ENCODE results near the gene ITGA6.

DNA sequence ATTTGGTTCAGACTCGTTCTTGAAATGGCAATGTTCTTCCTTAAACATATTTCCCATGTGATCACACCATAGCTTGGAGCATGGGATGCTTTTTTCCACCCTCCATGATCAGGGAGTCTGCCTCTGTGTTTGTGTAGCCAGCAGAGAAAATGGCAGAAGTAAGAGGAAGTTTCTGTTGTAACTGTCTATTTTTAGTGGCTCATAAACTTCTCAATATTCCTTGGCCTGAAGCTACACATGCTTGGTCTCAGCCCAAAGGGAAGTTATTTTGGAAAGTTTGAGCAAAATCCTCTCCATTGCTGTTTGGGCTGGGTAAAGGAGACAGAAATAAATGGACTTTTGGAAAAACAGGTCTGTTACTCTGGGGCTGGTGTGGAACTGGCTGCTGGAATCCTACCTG lies 33.4 kb upstream of the ITGA6 start:
- TF ChIP-seq, protein P1, sequence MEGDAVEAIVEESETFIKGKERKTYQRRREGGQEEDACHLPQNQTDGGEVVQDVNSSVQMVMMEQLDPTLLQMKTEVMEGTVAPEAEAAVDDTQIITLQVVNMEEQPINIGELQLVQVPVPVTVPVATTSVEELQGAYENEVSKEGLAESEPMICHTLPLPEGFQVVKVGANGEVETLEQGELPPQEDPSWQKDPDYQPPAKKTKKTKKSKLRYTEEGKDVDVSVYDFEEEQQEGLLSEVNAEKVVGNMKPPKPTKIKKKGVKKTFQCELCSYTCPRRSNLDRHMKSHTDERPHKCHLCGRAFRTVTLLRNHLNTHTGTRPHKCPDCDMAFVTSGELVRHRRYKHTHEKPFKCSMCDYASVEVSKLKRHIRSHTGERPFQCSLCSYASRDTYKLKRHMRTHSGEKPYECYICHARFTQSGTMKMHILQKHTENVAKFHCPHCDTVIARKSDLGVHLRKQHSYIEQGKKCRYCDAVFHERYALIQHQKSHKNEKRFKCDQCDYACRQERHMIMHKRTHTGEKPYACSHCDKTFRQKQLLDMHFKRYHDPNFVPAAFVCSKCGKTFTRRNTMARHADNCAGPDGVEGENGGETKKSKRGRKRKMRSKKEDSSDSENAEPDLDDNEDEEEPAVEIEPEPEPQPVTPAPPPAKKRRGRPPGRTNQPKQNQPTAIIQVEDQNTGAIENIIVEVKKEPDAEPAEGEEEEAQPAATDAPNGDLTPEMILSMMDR (conservative IDR thresholded peaks at IDR 0.05 in 1 of 2, IDR thresholded peaks at IDR 0.05 in 1 of 2; ENCODE audit: extremely low read depth in 1 of 2, insufficient read depth in 1 of 2, low read depth in 1 of 2, low read length in 2 of 2): no peak
- TF ChIP-seq EZH2 (IDR thresholded peaks at IDR 0.05; ENCODE audit: borderline replicate concordance, low read length): no peak
